ENCODE measurements around the gene RPS6KA4. TPM values are rescaled to one million over a fixed set of nuclear protein-coding genes. Genes with fewer than 3 reads are reported as not detected.
A peak's percentile ranks its signal among the peaks of the same experiment; 100 is the strongest.

Gene RPS6KA4
- total RNA-seq, 1 donor from 2014 or later = 3.2 TPM

DNA sequence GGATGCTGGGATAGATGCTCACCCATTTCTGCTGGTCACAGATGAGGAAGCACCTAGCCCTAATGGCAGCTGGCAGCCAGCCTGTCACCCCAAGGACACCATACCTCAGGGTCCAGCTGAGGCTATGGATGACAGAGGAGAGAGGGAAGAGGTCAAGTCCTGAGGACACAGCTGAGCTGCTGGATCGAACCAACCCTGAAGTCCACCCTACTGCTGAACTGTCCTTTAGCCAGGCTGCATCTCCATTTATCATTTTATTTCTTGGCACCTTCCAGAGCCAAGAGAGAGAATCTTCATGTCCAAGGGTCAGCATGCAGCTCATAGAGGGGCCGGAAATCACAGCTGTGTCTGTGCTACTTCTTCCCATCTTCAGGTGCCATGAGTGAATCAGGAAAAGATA is 30.9 kb downstream of the RPS6KA4 start:
- TF ChIP-seq CTCF (IDR thresholded peaks at IDR 0.05; ENCODE audit: partially characterized antibody, unreplicated experiment) = no peak
- no peaks in the 10 kb centered on the region for H3K9me3 Mint-ChIP-seq (ENCODE audit: unreplicated experiment)
- no peak overlapping the region for H3K4me3 Mint-ChIP-seq (ENCODE audit: unreplicated experiment)
- no peak for DNase-seq
- peaks cover 12% of the 10 kb centered on the region for H3K36me3 Mint-ChIP-seq (ENCODE audit: unreplicated experiment)
- peaks cover 4% of the 10 kb centered on the region for H3K27me3 Mint-ChIP-seq (ENCODE audit: unreplicated experiment)
- no peak overlapping the region for H3K27ac Mint-ChIP-seq (ENCODE audit: unreplicated experiment)
- H3K4me1 Mint-ChIP-seq (ENCODE audit: low read depth, unreplicated experiment) = peaks cover 11% of the 10 kb centered on the region

DNA sequence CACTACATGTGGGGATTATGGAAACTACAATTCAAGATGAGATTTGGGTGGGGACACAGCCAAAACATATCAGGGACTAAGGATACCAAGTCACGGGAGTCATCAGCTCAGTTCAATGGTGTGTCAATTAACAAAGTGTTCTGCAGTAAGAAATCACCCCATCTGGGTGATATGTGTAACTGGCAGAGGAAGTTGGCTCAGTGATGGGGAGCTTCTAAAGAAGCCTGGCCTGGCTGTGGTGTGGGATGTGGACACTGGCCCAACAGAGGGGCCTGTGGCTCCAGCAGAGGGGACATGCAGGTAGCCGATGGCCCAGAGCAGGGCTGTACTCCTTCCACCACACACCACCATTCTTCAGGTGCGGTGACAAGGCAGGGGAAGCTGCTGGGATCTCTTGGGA is 31.6 kb downstream of the RPS6KA4 start:
- Mint-ChIP-seq H3K36me3 (ENCODE audit: unreplicated experiment) (peaks cover 12% of the 10 kb centered on the region), H3K9me3 (ENCODE audit: unreplicated experiment) (no peaks in the 10 kb centered on the region), H3K27ac (ENCODE audit: unreplicated experiment) (no peak overlapping the region), H3K4me1 (ENCODE audit: low read depth, unreplicated experiment) (peaks cover 10% of the 10 kb centered on the region), H3K4me3 (ENCODE audit: unreplicated experiment) (no peak overlapping the region), H3K27me3 (ENCODE audit: unreplicated experiment) (peaks cover 4% of the 10 kb centered on the region)
- no peak for DNase-seq
- no peak for TF ChIP-seq CTCF (IDR thresholded peaks at IDR 0.05; ENCODE audit: partially characterized antibody, unreplicated experiment)

GRCh38 chr11:64391839-64392238 is 32.9 kb downstream of the RPS6KA4 start:
- Mint-ChIP-seq H3K27me3 (ENCODE audit: unreplicated experiment) (peaks cover 7% of the 10 kb centered on the region), H3K4me1 (ENCODE audit: low read depth, unreplicated experiment) (peaks cover 18% of the 10 kb centered on the region), H3K27ac (ENCODE audit: unreplicated experiment) (no peak overlapping the region), H3K9me3 (ENCODE audit: unreplicated experiment) (no peaks in the 10 kb centered on the region), H3K36me3 (ENCODE audit: unreplicated experiment) (peaks cover 12% of the 10 kb centered on the region), H3K4me3 (ENCODE audit: unreplicated experiment) (no peak overlapping the region)
- TF ChIP-seq CTCF (IDR thresholded peaks at IDR 0.05; ENCODE audit: partially characterized antibody, unreplicated experiment) = no peak
- no peak for DNase-seq

- Mint-ChIP-seq H3K4me1 (ENCODE audit: low read depth, unreplicated experiment) (peaks cover 18% of the 10 kb centered on the region), H3K27ac (ENCODE audit: unreplicated experiment) (peak overlapping the region; percentile 70), H3K36me3 (ENCODE audit: unreplicated experiment) (peaks cover 7% of the 10 kb centered on the region), H3K27me3 (ENCODE audit: unreplicated experiment) (peaks cover 6% of the 10 kb centered on the region), H3K4me3 (ENCODE audit: unreplicated experiment) (peak overlapping the region; percentile 67), H3K9me3 (ENCODE audit: unreplicated experiment) (no peaks in the 10 kb centered on the region)
- TF ChIP-seq CTCF (IDR thresholded peaks at IDR 0.05; ENCODE audit: partially characterized antibody, unreplicated experiment) = no peak
- no peak for DNase-seq
Observed at GRCh38 chr11:64395545-64396078, 36.6 kb downstream of the RPS6KA4 start.

GRCh38 chr11:64396079-64396591 is 37.2 kb downstream of the RPS6KA4 start:
- H3K4me3 Mint-ChIP-seq (ENCODE audit: unreplicated experiment) = peak overlapping the region; percentile 67

More at GRCh38 chr11:64396079-64396591, 37.2 kb downstream of the RPS6KA4 start:
- H3K4me1 Mint-ChIP-seq (ENCODE audit: low read depth, unreplicated experiment) = peaks cover 18% of the 10 kb centered on the region
- peak; percentile 36 for DNase-seq
- H3K9me3 Mint-ChIP-seq (ENCODE audit: unreplicated experiment) = no peaks in the 10 kb centered on the region
- no peak for TF ChIP-seq CTCF (IDR thresholded peaks at IDR 0.05; ENCODE audit: partially characterized antibody, unreplicated experiment)
- H3K27ac Mint-ChIP-seq (ENCODE audit: unreplicated experiment) = peak overlapping the region; percentile 70
- peaks cover 6% of the 10 kb centered on the region for H3K27me3 Mint-ChIP-seq (ENCODE audit: unreplicated experiment)
- H3K36me3 Mint-ChIP-seq (ENCODE audit: unreplicated experiment) = peaks cover 7% of the 10 kb centered on the region

Data from glutamatergic neuron (in vitro differentiated cells).